Thoracic aorta (tissue), 2 donors: Measurements from ENCODE around the gene FBP1. TPM values are rescaled to one million over a fixed set of nuclear protein-coding genes. Genes with fewer than 3 reads are reported as not detected.

Experiments
- ATAC-seq: fragments of 150-250 bp; one replicate; pipeline ENCODE4 v1.8.0; 2017; ENCODE audit warnings: low read depth; ENCODE audit not compliant: insufficient number of reproducible peaks, low FRiP score
- DNase-seq: peaks from one replicate; pipeline ENCODE4 v3.0.0-alpha.2; 2020; ENCODE audit warnings: low spot score
- H3K27ac ChIP-seq, 2 donors: fragments of 200-600 bp; sonication (generic); 1 replicate in 1 of 2; 2 replicates in 1 of 2; pipeline ENCODE4 v1.5.1; 2016; ENCODE audit warnings: mild to moderate bottlenecking in 2 of 2, moderate library complexity in 2 of 2
- H3K27me3 ChIP-seq: fragments of 200-600 bp; sonication (generic); replicated peaks from 2 replicates; pipeline ENCODE4 v1.6.0; 2016; ENCODE audit warnings: mild to moderate bottlenecking; ENCODE audit not compliant: insufficient read depth
- H3K36me3 ChIP-seq: fragments of 200-600 bp; sonication (generic); one replicate; pipeline ENCODE4 v1.5.1; 2016
- H3K4me1 ChIP-seq, 2 donors: fragments of 200-600 bp; sonication (generic); 1 replicate in 1 of 2; 2 replicates in 1 of 2; pipeline versions ENCODE4 v1.5.1 to v1.6.0; 2016; ENCODE audit warnings: low read depth in 2 of 2, mild to moderate bottlenecking in 1 of 2; ENCODE audit not compliant: control insufficient read depth in 1 of 2
- H3K4me3 ChIP-seq: fragments of 200-600 bp; sonication (generic); 2 replicates; pipeline ENCODE4 v1.5.1; 2016; ENCODE audit warnings: mild to moderate bottlenecking
- H3K9me3 ChIP-seq: fragments of 200-600 bp; sonication (generic); 2 replicates; pipeline ENCODE4 v1.5.1; 2016
- total RNA-seq, 2 donors: library from RNA; depleted of rRNA; stranded (reverse); fragments of >200 nt; gene quantifications; one replicate each; pipeline versions ENCODE4 v1.1.0 to v1.2.3, GENCODE V29; 2016
- TF ChIP-seq, protein P1 (sequence below): fragments of 200-600 bp; sonication (generic); IDR thresholded peaks from one replicate; pipeline ENCODE4 v1.5.1; 2019; ENCODE audit warnings: antibody characterized with exemption

Gene FBP1
- total RNA-seq, 2 donors from 2014 or later, result 3.8 to 6.6 TPM

DNA sequence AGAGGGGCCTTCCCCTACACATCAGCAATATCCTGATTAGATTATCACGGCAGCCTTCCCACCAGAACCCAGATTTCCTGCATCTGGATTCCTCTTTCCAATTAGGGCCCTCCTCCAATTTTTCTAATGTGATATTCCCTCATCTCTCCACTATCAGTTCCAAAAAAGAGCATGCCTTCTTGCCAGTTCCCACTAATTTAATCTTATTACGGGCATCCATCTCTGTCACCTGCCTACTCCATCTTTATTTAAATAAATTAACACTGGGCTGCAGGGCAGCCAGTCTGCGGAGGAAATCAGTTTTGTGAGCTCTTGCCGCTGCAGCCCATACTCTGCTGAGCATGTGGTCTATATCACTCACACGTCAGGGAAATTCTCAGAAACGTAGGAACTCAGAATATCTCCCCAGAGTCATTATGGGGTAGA lies 29.1 kb downstream of the FBP1 start:
- DNase-seq (no peak), ATAC-seq (no peak)
- Histone ChIP-seq H3K36me3 (no peaks in the 10 kb centered on the region), H3K9me3 (no peaks in the 10 kb centered on the region), H3K4me1 (no peaks in the 10 kb centered on the region), H3K4me3 (no peak overlapping the region), H3K27ac (no peak overlapping the region), H3K27me3 (no peaks in the 10 kb centered on the region)
- TF ChIP-seq, protein P1, sequence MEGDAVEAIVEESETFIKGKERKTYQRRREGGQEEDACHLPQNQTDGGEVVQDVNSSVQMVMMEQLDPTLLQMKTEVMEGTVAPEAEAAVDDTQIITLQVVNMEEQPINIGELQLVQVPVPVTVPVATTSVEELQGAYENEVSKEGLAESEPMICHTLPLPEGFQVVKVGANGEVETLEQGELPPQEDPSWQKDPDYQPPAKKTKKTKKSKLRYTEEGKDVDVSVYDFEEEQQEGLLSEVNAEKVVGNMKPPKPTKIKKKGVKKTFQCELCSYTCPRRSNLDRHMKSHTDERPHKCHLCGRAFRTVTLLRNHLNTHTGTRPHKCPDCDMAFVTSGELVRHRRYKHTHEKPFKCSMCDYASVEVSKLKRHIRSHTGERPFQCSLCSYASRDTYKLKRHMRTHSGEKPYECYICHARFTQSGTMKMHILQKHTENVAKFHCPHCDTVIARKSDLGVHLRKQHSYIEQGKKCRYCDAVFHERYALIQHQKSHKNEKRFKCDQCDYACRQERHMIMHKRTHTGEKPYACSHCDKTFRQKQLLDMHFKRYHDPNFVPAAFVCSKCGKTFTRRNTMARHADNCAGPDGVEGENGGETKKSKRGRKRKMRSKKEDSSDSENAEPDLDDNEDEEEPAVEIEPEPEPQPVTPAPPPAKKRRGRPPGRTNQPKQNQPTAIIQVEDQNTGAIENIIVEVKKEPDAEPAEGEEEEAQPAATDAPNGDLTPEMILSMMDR, result no peak

DNA sequence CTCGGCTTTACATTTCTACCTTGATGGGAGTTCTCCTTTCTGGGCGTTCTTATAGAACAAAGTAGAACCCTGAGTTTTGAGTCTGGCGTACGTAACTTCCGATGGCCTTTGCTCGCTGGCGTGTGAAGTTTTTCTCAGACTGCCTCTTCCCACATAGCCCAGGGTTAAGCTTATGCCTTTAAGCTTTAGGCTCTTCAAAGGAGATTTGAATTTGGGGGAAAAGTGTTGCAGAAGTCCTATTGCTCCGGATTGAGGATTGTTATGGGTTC lies 32.0 kb downstream of the FBP1 start:
- Histone ChIP-seq H3K36me3 (no peaks in the 10 kb centered on the region), H3K4me3 (no peak overlapping the region), H3K4me1 (peaks cover 0 to 6% of the 10 kb centered on the region in 2 donors), H3K27ac (no peak overlapping the region), H3K27me3 (no peaks in the 10 kb centered on the region), H3K9me3 (no peaks in the 10 kb centered on the region)
- ATAC-seq (no peak), DNase-seq (no peak)
- TF ChIP-seq, protein P1, result no peak

DNA sequence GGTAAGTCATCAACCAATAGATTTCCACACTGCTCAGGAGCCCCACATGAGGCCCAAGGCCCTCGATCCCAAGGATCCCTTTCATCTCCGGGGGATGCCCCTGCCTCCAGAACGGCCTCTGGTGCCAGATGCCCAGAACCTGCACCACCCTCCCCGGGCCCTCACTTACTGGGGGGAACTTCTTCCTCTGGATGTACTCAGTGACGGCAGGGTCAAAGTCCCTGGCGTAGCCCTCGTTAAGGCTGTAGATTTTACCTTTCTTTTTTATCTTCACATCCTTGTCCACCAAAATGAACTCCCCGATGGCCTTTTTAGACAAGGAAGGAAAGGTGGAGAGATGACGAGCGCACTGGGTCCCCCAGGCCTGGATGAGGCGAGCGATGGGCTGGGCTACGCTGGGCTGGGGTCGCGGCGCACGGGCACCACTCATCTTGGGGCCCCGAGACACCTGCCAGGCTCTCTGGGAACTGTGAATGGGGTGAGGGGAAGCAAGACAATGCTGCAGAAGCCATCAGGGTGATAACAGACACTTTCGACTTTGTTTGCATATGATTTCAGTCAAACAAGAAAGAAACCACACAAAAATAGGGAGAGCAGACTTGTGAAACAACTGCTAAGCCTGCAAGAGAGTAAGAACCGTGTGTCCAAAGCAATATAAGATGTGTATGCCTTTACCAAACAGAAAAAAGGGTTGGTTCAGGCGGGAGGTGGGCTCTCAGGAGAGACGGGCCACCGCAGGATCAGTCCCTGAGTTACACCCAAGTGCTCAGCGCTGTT lies 32.5 kb downstream of the FBP1 start:
- no peak overlapping the region for H3K4me3 ChIP-seq
- no peak for ATAC-seq
- peaks cover 0 to 6% of the 10 kb centered on the region in 2 donors for H3K4me1 ChIP-seq
- no peaks in the 10 kb centered on the region for H3K36me3 ChIP-seq
- no peak for DNase-seq
- no peak overlapping the region for H3K27ac ChIP-seq
- no peaks in the 10 kb centered on the region for H3K27me3 ChIP-seq
- TF ChIP-seq, protein P1, result no peak
- H3K9me3 ChIP-seq, result no peaks in the 10 kb centered on the region

DNA sequence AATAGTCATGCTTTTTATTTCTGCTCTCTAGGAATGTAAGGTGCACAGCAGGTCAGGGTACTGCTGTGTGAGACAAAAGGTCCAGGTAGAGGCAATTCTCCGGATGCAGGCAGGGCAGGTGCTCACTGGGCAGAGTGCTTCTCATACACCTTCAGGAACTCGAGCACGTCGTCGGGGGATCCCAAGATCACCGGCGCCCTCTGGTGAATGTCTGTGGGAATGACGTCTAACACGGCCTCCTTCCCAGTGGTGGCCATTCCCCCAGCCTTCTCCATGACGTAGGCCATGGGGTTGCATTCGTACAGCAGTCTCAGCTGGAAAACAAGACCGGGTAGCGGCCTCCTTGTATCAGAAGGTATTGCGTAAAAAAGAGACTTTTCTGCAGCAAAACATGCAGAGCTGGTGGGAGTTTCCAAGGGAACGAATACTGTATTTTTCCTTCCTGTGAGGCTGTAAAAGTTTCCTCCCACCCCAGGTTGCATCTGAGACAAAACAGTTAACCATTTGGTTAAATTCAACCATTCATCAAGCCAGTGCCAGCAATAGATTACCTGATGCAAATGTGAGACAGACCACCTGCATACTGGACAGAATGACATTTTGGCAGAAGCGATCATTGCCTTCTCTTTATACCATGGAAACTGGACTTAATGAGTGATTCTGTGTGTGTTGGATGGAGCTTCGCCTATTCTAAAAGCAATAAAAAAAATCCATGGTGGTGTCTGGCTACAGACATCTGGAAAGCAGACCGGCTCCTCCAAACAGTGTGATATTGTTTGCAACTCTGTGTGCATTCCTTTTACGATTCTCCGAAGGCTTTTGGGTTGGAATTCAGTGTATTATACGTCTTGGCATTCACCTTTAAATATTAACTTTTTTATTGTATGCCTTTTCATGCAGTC lies 35.8 kb downstream of the FBP1 start:
- H3K27me3 ChIP-seq, result no peaks in the 10 kb centered on the region
- H3K36me3 ChIP-seq, result no peaks in the 10 kb centered on the region
- ATAC-seq, result no peak
- no peak overlapping the region for H3K27ac ChIP-seq
- DNase-seq, result no peak
- H3K4me1 ChIP-seq, result peaks cover 0 to 6% of the 10 kb centered on the region in 2 donors
- H3K4me3 ChIP-seq, result no peak overlapping the region
- TF ChIP-seq, protein P1, result peak; percentile 24
- H3K9me3 ChIP-seq, result no peaks in the 10 kb centered on the region

- Histone ChIP-seq H3K27me3 (no peaks in the 10 kb centered on the region), H3K9me3 (no peaks in the 10 kb centered on the region), H3K27ac (no peak overlapping the region), H3K4me1 (peaks cover 0 to 6% of the 10 kb centered on the region in 2 donors), H3K36me3 (no peaks in the 10 kb centered on the region), H3K4me3 (no peak overlapping the region)
- DNase-seq (no peak), ATAC-seq (no peak)
- TF ChIP-seq, protein P1, result no peak
Observed at GRCh38 chr9:94602666-94603065, 36.7 kb downstream of the FBP1 start.
